NOMO-1 treated with DMSO at 0.1 percent for 48 hours (cell line): ENCODE results near the gene GTF2H2.
"Not testable (repeated sequence)": the region's sequence is repeated elsewhere in the genome, so short reads cannot be mapped to it uniquely, and the experiment has no call there.

ENCODE experiments used
- DNase-seq: peaks from one replicate; lab custom pipeline; 2025; ENCODE audit not compliant: unreplicated experiment; lab: John Stamatoyannopoulos, UW

GTF2H2 gene

GRCh38 chr5:71014176-71014575, 53.3 kb downstream of the GTF2H2 start:
- no peak for DNase-seq

- DNase-seq: no peak
Observed at GRCh38 chr5:71013575-71013974, 53.9 kb downstream of the GTF2H2 start.

- no peak for DNase-seq
Observed at GRCh38 chr5:71011194-71011792, 56.2 kb downstream of the GTF2H2 start.

DNA sequence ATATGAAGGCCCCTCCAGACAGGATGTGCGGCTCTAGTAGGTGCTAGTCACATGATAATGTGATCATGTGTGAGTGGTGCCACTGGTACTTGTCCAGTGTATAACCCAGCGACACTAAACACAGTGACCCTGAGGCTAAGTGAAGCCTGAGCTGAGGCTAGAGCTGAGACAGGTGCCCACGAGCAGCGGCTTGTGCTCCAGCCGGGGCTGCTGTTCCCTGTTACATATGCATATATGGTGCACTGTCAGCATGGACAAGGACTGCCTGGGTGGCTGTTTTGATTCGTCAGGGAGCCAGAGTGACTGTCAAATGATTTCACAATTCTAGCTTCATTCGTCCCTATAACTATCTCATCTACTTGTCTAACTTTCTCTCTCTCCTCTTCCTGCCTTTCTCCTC, 60.5 kb downstream of the GTF2H2 start:
- not testable (repeated sequence) for DNase-seq
